T-helper 1 cell treated with Interleukin-12 subunit alpha and Interleukin-12 subunit beta and Interleukin-4 antibody, amounts not matched to agents 30 ng/mL and 1 ng/mL, for 36 hours (primary cell): ENCODE results near the gene VAV2. TPM values are rescaled to one million over a fixed set of nuclear protein-coding genes. Genes with fewer than 3 reads are reported as not detected.
"Not testable (repeated sequence)": the region's sequence is repeated elsewhere in the genome, so short reads cannot be mapped to it uniquely, and the experiment has no call there.

Experiments used
- intact Hi-C: fragments of 100-400 bp; cut with micrococcal nuclease; formaldehyde crosslinking; loops from one replicate; pipeline ENCODE4 v1.15.1; 2024
- total RNA-seq: library from RNA; stranded (reverse); gene quantifications from 2 replicates; pipeline ENCODE4 v1.2.3, GENCODE V29; 2022

VAV2 gene
- total RNA-seq, 1 donor from 2014 or later = 3.1 TPM

- intact Hi-C loops = no loop called here
Measured at GRCh38 chr9:133938753-133939152, 53.4 kb downstream of the VAV2 start.

DNA sequence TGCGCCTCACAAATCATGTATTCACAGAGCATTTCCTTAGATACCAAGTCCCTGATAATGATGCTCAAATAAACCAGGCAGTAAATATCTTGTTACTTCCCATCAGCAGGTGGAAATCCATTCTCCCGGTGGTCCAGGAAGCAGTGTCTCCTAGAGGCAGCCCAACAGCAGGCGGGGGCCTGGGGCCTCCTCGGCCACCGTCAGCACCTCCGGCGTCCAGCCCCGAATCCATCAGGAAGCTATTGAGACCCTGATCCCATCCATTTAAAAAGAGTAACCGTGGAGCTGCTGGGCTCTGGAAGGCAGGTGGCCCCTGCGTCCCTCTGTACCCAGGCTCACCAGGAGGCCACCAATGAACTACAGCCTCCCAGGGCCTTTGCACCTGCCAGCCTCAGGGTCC is 54.0 kb downstream of the VAV2 start:
- intact Hi-C loops = no loop called here

GRCh38 chr9:133937120-133937519 is 55.0 kb downstream of the VAV2 start:
- intact Hi-C loops = no loop called here

DNA sequence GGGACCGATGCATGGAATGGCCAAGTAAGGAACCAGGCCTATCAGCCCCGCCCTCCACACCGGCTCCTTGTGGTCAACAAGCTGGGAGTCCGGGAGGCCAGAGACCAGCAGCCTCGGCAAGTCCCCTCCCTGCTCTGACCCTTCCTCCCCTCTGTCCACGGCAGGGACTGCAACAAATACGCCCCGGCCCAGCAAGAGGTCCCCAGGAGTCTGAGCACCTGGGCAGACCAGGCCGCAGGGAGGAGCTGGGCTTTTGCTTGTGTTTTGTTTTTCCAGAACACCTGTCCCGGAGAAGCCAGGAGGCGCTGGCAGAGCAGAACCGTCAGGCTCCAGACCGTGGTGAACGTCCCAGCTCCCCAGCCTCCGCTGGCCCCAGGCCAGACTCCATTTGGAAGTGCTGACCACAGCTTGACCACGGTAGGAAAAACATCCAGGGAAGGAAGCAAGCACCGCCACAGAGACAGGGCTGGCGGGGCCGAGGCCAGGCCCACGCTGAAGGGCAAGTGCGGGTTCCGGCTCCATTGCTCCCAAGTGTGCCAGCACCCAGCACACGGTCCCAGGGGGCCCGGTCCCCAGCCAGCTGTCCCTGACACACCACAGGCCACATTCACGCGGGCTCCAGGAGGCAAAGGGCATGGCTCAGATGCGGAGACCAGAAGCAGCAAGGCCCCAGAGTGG is 56.7 kb downstream of the VAV2 start:
- intact Hi-C loops = no loop called here

DNA sequence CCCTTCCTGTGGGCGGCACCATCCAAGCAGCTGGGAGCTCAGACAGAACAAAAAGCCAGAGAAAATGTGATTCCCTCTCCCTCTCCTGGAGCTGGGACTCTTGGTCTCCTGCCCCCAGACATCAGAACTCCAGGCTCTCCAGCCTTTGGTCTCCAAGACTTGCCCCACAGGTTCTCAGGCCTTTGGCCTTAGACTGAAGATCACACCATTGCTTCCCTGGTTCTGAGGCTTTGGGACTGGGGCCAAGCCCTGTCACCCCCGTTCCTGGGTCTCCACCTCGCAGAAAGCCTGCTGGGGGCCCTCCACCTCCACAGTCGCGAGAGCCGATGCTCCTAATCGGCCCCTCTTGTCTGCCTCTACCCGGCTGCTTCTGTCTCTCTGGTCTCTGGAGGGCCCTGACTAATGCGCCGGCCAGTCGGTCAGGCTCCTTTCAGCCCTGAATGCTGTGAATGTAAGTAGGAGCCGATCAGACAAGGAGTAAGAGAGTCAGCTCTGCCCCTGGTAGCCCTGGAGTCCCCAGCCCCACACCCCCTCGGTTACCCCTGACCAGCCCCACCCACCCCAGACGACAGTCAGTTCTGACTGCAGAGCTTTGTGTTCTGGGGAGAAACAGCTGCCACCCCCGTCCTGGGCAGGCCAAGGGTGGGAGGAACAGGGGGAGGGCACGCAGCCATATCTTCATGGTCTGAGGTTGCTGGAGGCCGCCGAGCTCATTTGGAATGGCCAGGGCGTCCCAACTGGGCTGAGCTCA is 57.5 kb downstream of the VAV2 start:
- intact Hi-C loops = no loop called here

GRCh38 chr9:133933426-133934026 is 58.6 kb downstream of the VAV2 start:
- intact Hi-C loops = no loop called here

GRCh38 chr9:133932633-133933032 is 59.5 kb downstream of the VAV2 start:
- intact Hi-C loops = no loop called here

DNA sequence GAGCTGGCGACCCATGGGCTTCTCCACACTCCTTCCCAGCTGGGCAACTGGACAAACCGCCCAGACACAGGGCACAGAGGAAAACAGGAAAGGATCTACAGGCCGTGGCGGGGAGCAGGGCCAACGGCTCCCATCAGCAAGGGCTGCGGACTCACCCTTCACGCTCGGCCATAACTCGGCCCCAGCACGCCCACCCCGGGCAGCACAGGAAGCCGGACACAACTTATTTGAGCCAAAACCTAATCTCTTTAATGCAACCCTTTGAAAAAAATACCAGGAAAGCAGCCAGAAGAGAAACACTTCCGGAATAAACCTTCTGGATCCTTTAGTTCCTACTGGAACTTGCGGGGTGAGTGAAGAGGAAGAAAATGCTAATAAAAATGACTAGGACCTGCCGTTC is 59.9 kb downstream of the VAV2 start:
- intact Hi-C loops = no loop called here

DNA sequence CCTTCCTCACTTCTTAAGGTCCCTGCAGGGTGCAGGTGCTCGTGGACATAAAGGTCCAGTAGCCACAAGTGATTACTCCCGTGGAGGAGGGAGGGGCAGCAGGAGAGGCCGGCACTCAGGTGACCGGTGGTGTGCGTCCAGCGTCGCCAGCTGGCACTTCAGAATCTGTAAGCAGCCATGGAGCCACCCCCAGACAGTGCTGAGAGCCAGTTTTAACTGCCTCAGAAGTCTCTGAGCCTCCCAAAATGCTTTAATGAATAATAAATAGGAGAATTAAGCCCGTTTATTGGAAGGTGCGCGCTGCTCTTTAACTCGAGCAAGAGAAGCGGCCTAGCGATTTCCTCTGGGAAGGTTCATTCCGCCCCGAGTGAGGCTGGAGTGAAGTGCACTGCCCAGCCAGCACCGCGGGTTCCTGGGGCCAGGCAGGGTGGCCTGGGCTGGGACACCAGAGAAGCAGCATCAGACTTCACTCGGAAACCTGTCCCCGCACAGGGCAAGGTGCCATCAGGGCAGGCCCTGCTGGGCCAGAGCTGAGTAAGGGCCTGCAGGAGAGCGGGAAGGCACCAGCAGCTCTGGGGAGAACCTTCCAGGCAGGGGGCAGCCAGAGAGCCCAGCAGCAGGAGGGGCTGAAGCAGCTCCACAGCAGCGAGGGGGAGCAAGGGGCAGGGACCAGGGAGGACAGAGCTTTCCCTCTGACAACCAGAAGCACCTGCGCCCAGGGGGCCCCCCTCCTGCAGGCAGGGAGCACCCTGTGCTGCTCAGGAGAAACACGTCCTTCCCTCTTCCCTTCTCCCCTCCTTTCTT is 61.2 kb downstream of the VAV2 start:
- intact Hi-C loops = no loop called here

GRCh38 chr9:133930046-133930681 is 62.0 kb downstream of the VAV2 start:
- intact Hi-C loops = no loop called here

GRCh38 chr9:133929599-133929998 is 62.5 kb downstream of the VAV2 start:
- intact Hi-C loops = no loop called here

DNA sequence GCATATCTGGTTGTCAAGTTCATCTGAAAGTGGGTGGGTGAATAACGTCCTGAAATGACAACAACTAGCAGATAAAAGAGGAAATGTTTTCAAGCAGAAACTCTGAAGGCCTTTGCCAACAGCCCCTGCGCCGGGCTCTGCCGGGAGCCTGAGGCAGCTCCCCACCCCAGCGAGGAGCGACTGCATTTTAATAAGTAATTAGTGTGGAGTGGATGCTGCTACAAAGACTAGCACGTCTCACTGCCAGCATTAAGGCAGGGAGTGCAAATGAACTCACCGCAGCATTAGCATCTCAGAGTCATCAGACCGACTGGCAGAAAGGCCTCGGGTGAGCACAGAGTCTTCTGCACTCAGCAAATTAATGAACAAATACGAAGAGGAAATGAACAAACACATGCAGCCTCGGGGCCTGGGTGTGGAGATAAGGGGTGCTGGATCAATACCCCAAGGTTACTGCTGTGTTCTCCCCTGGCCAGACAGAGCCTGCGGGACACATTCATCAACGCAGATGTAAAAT is 63.8 kb downstream of the VAV2 start:
- intact Hi-C loops = no loop called here

GRCh38 chr9:133927041-133927440 is 65.1 kb downstream of the VAV2 start:
- intact Hi-C loops = no loop called here

DNA sequence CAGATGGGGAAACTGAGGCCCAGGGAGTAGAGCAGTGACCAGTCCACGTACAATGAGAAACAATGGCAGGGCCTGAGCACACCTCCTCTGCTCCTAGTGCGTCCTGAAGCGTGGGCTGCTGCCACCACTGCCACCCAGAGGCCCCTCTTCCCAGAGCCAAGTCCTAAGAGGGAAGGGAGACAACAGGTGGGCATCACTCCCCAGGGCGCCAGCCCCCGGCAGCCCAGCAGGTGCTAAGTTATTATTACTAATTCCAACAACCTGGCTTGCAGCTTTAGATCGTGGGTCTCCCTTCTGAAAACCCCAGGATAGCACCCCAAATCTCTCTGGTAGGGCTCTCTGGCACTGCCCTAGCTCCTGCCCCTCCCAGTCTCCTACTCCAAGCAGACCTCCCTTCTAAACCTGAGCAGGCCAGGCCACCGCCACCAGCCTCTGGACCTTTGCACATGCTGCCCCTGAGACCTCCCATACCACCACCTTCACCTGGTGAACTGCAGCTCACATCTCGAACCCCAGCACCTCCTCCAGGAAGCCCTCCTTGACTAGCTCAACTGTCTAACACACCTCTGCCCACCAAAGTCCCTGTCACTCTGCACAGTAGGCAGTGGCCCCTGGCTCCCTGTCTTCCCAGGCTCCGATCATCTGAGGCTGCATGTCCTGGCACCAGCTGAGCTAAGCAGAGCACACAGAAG is 65.8 kb downstream of the VAV2 start:
- intact Hi-C loops = no loop called here

DNA sequence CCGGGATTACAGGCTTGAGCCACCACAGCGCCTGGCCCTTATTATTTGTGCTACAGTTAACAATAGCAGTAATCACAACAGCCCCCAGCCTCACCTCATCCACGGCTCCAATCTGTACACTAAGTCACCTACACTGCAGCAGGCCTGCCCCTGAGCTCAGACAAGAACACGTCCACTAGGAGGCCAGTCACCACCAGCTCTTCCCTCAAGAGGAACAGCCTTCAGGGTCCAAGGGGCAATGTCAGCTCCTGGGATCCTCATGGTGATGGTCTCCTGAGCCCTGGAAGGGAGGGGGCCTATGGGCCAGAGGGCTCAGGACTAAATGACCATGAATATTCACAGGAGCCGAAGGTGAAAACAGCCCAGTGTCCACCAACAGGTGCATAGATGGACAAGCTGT is 67.7 kb downstream of the VAV2 start:
- intact Hi-C loops = no loop called here

GRCh38 chr9:133923608-133924007 is 68.5 kb downstream of the VAV2 start:
- intact Hi-C loops = not testable (repeated sequence)

DNA sequence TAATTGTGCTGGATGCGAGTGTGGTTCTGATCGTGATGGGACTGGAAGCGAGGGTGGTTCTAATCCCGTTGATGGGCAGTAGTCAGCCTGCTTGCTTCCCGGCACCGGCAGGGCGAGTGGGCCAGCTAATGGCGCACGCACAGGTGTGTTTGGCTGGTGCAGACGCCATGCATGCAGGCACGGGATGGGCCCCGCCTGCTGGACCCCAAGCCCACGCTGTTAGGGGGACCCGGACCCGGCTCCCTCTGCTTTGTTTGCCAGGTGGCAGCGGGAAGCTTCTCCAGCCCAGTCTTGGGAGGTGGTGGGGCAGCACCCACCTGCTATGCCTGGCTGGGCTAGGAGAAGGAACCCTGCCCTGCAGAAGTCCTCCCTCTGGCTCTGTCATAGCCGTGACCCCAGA is 70.3 kb downstream of the VAV2 start:
- intact Hi-C loops = no loop called here

- intact Hi-C loops = no loop called here
Measured at GRCh38 chr9:133920471-133920870, 71.7 kb downstream of the VAV2 start.

DNA sequence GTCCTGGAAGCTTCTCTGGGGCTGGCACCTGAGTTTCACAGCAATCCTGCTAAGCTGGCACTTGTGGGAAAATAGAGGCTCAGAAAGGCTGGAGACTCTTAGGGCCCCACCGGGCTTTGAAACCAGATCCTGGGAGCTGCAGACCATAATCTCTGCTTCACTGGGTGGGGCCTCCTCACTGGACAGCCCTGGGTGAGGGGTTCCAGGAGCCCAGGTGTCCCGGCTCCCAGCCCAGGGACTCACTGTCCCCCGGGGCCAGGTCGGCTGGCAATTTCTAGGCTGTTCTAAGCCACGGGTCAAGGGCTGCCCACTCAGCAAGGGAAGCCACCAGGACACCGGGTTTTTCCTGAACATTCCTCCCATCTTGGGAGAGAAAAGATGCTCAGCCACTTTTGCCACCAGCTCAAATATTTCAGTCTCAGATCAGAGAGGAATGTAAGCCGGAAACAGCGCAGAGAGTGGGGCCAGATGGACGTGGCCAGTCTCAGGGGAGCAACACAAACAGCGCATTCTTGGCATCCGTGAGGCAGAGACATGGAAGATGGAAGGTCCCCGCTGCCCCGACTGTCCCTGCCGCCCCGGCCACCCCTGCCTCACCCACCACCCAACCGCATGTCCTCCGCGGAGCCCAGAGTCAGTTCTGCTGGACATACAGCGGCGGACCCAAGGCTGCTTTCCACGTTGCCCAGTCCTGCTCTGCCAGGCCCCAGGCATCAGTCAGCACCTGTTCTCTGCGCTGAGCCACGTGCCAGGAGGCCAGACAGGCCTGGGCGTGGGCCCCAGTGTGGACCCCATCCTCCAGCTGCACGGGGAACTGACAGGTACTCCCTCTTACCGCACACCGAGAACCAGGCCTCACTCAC is 72.6 kb downstream of the VAV2 start:
- intact Hi-C loops = no loop called here
